ENCODE results near the gene C1GALT1.

DNA sequence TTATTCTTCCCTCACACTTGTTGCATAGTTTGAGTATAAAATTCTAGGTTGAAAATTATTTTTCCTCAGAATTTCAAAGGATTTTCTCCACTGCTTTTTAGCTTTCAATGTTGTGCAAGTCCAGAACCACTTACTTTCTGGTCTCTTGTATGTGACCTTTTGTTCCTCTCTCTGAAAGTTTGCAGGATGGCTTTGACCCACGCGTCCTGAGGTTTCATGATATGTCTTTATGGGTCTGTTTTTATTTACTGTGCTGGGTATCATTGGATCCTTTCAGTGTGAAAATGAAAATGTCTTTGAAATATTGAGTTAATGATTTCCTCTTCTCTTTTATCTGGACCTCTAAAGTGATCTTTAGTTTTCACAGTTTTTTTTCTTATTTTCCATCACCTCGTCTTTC lies 38.5 kb downstream of the C1GALT1 start:
- no peak for TF ChIP-seq CTCF (IDR thresholded peaks at IDR 0.05; ENCODE audit: poor library complexity)
- TF ChIP-seq EZH2 (IDR thresholded peaks at IDR 0.05; ENCODE audit: borderline replicate concordance) = no peak

Data from hepatocyte (in vitro differentiated cells).